HG02970 (cell line): Measurements from ENCODE around the gene P2RX7.

Experiments used
- ATAC-seq: cut with Tn5 transposase; IDR thresholded peaks from one replicate; pipeline ENCODE4 v1.9.1; 2021; ENCODE audit warnings: mild to moderate bottlenecking, moderate library complexity, moderate number of reproducible peaks; ENCODE audit not compliant: unreplicated experiment, low FRiP score

The P2RX7 gene

DNA sequence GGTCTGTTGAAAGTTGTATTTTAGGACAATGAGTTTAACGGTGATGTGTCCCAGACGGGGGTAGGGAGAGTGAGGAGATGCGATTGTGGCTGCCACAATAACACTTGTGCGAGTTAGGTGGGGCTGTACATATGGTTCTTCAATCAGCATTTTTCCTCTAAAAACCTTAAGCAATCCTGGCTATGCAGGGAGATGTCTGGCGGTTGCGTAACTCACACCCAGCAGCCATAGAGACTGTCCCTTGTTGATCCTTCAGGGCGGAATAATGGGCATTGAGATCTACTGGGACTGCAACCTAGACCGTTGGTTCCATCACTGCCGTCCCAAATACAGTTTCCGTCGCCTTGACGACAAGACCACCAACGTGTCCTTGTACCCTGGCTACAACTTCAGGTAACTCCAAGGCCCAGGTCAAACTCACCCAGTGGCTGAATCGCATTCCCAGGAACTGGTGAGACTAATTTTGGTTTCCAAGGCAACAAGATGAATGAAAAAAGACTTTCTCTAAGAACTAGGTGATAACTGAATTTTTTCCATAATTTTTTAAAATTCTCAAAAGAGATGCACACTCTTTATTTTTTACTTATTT is 34.6 kb downstream of the P2RX7 start:
- ATAC-seq, result no peak

DNA sequence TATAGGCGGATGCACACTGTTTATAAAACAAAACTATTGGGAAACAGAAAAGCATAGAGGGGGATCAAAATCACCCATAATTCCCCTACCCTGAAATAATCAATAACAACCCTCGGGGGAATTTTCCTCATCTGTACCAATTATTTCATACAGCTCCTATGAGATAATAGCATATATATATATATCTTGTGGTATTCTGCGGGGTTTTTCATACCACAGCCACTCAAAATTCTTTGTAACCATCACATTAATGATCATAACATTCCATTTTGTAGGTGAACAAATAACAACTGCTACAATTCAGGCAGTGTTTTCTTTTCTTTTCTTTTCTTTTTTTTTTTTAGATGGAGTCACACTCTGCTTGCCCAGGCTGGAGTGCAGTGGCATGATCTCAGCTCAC is 35.3 kb downstream of the P2RX7 start:
- ATAC-seq, result no peak

DNA sequence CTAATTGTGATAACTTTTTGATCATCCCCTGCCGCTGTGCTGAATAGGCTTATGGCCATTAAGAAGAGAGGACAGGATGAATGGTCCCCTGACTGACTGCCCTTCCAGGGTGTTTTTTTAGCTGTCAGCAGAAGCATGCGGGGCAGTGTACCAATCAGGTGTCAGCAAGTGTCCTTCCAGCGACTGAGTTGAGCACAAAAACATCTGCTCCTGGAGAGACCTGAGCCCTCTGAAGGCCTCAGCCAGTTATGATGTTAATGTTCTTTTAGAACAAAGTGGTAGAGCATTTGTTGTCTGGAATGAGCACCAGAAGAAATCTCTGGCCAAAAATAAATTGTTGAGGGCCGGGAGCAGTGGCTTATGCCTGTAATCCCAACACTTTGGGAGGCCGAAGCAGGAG is 37.5 kb downstream of the P2RX7 start:
- ATAC-seq, result no peak

DNA sequence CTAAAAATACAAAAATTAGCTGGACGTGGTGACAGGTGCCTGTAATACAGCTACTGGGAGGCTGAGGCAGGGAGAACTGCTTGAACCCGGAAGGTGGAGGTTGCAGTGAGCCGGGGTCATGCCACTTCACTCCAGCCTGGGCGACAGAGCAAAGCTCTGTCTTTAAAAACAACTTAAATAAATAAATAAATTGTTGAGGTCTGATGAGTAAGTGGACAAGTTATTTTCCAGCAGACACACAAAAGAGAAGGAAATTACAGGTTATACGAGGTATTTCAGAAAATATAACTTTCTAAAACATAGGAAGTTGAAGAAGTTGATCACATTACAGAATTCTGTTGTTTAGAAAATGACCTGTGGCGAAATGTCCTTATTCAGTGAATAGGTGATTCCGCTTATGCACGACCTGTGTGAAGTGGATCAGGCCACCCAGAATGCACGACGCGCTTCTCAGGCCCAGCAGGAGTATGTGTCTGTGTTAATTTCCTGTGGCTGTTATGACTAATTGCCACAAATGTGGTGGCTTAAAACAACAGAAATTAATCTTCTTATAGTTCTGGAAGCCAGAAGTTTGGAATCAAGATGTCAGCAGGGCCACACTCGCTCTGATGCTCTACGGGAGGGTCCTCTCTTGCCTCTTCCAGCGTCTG is 38.1 kb downstream of the P2RX7 start:
- no peak for ATAC-seq

DNA sequence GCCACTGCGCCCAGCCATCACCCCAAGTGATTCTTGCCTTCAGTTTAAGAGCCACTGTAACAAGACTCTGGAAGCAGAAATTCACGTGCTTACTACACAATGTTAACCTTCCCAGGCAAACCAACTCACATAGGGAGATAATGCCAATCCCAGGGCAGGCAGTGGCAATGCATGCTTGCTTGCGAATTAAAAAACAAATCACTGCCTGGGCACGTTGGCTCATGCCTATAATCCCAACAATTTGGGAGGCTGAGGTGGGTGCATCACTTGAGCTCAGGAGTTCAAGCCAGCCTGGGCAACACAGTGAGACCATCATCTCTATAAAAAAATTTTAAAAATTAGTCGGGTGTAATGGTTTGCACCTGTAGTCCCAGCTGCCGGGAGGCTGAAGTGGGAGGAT is 39.5 kb downstream of the P2RX7 start:
- ATAC-seq, result no peak

DNA sequence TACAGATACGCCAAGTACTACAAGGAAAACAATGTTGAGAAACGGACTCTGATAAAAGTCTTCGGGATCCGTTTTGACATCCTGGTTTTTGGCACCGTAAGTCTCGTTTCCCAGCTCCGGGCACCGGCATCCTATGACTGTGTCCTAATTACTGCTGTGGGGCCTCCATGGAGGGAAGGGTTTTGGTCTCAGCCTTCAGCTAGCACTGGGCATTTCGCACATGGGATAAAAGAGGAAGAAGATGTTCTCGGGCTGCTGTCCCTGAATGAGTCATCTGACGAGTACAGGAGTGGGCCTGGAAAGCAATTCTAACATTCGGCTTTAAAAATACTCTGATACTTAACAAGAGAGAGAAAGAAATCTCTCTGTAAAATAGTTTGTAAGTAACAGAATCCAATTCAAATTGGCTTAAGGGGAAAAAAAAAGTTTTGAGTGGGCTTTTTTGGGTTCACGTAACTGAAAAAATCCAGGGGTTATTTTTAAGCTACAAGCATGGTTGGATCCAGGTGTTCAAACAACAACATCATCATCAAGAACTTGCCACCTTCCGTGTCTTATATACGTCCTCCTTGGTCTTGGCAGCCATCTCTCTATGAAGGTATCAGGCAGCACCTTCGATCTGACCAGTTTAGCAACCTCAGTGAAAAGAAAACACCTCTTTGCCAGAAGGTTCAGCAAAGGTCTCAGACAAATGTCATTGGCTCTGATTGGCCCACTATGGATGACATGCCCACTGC is 42.9 kb downstream of the P2RX7 start:
- no peak for ATAC-seq

DNA sequence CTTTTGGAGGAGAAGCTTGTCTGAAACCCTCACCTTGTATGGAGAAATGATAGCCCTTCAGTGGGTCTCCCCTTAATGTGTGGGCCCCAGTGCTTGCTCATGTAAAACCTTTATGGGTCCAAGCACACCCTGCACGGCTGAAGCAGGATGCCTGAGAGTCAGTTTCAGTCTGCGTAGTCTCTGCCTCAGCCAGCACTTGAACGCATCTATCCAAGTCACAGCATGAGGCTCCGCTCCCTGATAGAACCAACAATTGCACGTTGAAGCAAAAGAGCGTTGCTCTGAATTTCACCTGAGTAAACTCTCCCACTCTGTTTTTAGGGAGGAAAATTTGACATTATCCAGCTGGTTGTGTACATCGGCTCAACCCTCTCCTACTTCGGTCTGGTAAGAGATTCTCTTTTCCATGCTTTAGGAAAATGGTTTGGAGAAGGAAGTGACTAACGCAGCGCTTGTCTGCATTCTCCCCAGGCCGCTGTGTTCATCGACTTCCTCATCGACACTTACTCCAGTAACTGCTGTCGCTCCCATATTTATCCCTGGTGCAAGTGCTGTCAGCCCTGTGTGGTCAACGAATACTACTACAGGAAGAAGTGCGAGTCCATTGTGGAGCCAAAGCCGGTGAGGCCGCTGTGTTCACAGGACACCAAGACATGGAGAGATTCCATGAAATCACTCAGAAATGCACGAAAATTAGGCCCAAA is 44.3 kb downstream of the P2RX7 start:
- no peak for ATAC-seq

DNA sequence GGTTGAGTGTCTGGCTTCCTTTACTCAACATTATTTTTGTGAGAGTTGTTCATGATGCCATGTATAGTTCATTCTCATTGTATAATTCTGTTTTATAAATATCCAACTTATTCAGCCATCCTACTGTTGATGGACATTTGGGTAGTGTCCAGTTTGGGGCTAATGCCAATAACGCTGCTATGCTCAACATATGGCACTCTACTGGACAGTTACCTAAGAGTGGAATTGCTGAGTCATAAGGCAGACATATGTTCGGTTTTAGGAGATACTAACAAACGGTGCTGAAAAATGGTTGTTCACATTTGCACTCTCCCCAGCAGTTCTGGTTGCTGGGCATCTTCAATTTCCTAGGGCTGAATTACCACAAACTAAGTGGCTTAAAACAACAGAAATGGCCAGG is 48.5 kb downstream of the P2RX7 start:
- no peak for ATAC-seq

DNA sequence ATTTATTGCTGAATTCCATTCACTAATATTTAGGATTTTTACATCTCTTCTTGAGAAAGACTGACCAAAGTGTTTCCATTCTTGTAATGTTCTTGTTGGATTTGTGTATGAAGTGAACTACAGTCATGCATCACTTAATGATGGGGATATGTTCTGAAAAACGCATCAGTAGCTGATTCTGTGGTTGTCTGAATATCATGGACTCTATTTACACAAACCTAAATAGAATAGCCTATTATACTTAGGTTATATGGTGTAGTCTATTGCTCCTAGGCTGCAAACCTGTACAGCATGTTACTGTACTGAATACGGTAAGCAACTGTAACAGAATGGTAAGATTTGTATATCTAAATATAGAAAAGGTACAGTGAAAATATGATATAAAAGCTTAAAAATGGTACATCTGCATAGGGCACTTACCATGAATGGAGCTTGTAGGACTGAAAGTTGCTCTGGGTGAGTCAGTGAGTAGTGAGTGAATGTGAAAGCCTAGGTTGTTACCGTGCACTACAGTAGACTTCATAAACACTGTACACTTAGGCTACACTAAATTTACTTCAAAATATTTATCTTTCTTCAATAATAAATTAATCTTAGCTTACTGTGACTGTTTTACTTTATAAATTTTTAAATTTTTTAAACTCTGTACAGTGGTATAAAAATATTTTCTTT is 49.7 kb downstream of the P2RX7 start:
- no peak for ATAC-seq

DNA sequence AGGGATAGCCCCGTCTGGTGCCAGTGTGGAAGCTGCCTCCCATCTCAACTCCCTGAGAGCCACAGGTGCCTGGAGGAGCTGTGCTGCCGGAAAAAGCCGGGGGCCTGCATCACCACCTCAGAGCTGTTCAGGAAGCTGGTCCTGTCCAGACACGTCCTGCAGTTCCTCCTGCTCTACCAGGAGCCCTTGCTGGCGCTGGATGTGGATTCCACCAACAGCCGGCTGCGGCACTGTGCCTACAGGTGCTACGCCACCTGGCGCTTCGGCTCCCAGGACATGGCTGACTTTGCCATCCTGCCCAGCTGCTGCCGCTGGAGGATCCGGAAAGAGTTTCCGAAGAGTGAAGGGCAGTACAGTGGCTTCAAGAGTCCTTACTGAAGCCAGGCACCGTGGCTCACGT is 51.7 kb downstream of the P2RX7 start:
- no peak for ATAC-seq

DNA sequence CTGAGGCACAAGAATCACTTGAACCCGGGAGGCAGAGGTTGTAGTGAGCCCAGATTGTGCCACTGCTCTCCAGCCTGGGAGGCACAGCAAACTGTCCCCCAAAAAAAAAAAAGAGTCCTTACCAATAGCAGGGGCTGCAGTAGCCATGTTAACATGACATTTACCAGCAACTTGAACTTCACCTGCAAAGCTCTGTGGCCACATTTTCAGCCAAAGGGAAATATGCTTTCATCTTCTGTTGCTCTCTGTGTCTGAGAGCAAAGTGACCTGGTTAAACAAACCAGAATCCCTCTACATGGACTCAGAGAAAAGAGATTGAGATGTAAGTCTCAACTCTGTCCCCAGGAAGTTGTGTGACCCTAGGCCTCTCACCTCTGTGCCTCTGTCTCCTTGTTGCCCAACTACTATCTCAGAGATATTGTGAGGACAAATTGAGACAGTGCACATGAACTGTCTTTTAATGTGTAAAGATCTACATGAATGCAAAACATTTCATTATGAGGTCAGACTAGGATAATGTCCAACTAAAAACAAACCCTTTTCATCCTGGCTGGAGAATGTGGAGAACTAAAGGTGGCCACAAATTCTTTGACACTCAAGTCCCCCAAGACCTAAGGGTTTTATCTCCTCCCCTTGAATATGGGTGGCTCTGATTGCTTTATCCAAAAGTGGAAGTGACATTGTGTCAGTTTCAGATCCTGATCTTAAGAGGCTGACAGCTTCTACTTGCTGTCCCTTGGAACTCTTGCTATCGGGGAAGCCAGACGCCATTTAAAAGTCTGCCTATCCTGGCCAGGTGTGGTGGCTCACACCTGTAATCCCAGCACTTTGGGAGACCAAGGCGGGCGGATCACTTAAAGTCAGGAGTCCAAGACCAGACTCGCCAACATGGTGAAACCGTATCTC is 52.6 kb downstream of the P2RX7 start:
- no peak for ATAC-seq

DNA sequence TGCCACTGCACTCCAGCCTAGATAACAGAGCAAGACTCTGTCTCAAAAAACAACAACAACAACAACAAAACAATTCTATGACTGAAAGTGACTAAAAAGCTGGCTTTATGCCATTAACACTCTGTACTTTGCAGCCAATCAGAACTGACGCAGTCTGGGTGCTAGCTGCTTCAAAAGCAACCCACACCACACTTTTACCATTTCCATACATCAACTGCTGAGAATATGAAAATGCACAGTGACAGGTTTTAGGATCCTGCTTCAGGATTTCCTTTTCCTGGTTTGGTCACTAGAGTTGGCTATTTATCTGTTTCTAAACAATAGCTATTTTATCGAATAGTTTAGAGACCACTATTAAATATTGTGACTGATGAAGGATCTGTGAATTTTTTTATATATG is 54.1 kb downstream of the P2RX7 start:
- no peak for ATAC-seq

DNA sequence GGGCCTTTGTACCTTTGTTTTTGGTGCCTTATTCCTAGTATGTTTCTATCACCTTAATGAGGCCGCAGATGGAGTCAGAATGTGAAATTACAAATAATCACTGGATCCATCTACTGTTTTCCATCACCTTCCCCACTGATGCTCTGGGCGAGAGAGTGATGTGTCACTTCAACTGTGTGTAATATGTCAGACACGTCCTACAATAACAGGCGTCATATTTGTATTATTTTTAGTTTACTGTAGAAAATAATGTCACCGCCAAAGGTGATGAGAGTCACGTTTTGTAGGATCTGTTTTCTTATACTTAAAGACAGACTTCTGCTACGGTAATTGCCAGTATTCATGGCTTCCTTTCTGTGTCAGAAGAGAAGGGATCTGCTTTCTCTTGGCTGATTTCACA is 54.8 kb downstream of the P2RX7 start:
- ATAC-seq, result no peak

DNA sequence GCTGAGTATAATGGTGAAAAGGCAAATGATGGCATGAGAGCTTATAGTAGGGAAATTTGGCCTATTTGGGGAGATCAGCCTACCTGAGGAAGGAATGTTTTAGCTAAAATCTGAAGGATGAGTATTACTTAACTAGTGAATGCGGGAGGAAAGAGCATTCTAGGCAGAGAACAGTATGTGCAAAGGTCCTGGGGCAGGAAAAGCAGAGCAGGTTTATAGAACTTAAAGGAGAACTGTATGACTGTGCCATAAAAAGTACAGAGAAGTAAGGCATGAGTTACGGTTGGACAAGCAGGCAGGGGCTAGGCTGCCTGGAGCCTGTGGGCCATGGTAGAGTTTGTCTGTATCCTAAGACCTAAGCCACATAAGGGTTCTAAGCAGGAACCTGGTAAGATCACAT is 55.6 kb downstream of the P2RX7 start:
- ATAC-seq, result no peak

DNA sequence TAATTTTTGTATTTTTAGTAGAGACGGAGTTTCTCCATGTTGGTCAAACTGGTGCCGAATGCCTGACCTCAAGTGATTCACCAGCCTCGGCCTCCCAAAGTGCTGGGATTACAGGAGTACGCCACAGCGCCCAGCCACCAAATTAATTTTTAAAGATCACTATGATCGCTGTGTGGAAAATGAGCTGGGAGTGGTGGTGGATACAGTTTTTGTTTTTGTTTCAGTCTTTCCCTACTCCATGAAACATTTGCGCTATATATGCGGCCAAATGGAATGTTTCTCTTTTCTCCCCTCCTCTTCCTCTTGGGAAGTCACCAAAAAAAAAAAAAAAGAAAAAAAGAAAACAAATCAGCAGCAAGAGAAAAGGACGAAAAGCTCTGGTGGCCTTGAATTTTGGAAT is 56.5 kb downstream of the P2RX7 start:
- ATAC-seq, result no peak

DNA sequence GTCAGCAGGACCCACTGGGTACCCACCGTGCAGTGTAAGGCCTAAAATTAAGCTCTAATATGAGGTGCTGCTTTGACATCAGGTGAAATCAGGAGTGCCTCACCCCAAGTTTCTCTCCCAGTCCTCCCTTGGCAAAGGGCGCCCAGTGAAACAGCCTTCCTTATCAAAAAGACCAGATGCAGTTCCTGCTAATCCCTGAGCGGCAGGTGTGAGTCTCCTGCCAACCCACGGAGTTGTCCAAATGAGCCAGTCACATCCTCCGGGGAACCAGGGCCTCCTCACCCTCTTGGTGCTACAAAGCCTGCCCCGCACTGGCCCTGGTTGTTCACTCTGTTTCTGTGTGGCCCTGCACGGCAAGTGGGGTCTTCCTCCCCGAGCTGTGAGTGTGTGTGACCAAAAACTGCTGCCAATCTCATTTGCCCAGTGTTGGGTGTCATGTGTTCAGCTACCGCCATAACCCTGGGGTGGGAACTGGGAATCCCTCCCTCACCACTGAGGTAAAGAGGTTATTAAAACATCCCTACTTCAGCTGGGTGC is 57.0 kb downstream of the P2RX7 start:
- no peak for ATAC-seq

DNA sequence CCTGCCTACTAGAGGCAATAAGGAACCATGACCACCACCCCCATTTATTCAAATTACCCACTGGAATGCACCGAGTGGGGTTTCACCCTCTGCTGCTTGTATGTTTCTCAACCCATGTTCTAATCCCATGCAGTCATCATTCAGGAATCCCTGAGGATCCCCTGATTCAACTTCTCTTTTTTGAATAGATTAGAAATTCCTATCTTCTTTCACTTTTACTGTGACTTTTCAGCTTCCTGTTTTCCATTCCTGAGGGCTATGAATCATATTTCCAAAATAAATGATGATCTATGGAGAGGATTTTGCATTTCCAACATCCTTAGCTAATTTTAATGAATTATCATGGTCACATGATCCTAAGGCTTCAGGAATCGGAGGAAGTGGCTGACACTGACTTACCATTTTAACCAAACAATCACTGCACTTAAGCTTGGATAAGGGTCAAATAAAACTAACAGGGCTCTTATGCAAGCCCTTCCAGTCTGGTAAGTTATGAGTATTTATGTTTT is 57.9 kb downstream of the P2RX7 start:
- no peak for ATAC-seq

DNA sequence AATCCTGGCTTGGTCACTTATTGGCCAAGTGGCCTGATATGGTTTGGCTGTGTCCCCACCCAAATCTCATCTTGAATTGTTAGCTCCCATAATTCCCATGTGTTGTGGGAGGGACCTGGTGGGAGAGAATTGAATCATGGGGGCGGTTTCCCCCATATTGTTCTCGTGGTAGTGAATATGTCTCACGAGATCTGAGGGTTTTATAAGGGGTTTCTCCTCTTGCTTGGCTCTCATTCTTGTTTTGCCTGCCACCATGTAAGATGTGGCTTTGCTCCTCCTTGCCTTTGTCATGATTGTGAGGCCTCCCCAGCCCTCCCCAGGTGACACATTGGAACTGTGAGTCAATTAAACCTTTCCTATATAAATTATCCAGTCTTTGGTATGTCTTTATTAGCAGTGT is 58.5 kb downstream of the P2RX7 start:
- no peak for ATAC-seq

DNA sequence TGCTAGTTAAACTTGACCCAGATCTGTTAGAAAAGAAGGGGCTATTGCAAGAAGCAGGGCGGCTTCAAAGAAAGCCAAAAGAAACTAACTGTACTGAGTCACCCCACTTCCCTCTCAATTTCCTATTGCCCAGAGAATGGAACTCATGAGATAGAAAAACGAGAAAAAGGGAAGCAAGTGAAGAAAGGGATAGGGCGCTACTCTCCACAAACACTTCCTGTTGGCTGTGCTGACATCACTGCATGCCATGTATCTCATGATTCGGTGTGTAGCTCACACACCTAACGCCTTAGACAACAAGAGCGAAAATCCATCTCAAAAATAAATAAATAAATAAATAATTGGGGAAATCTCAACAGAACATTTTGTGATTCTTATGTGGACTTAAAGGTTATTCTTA is 64.2 kb downstream of the P2RX7 start:
- no peak for ATAC-seq
